Right atrium auricular region (tissue), 2 donors: ENCODE measurements around the gene KCNC4. TPM values are rescaled to one million over a fixed set of nuclear protein-coding genes. Genes with fewer than 3 reads are reported as not detected.

Experiments used
- DNase-seq: peaks from one replicate; pipeline ENCODE4 v3.0.0-alpha.2; 2019; ENCODE audit warnings: low spot score
- H3K27ac ChIP-seq, 2 donors: fragments of 200-600 bp; sonication (generic); 1 replicate in 1 of 2; 2 replicates in 1 of 2; pipeline ENCODE4 v1.5.1; 2016 to 2019
- H3K27me3 ChIP-seq, 2 donors: fragments of 200-600 bp; sonication (generic); one replicate each; pipeline versions ENCODE4 v1.5.1 to v1.6.0; 2017 to 2019
- H3K36me3 ChIP-seq: fragments of 200-600 bp; sonication (generic); one replicate; pipeline ENCODE4 v1.5.1; 2016
- H3K4me1 ChIP-seq, 2 donors: fragments of 200-600 bp; sonication (generic); one replicate each; pipeline versions ENCODE4 v1.5.1 to v1.6.0; 2017 to 2019
- H3K4me3 ChIP-seq, 2 donors: fragments of 200-600 bp; sonication (generic); 1 replicate in 1 of 2; 2 replicates in 1 of 2; pipeline ENCODE4 v1.5.1; 2017 to 2019; ENCODE audit warnings: mild to moderate bottlenecking in 1 of 2, moderate library complexity in 1 of 2
- H3K9me3 ChIP-seq, 2 donors: fragments of 200-600 bp; sonication (generic); one replicate each; pipeline ENCODE4 v1.5.1; 2019
- total RNA-seq, 2 donors: library from RNA; depleted of rRNA; stranded (reverse); fragments of >200 nt; gene quantifications; one replicate each; pipeline ENCODE4 v1.1.0, GENCODE V29; 2016
- TF ChIP-seq, protein P1 (sequence below), 2 donors: fragments of 200-600 bp; sonication (generic); IDR thresholded peaks; one replicate each; pipeline ENCODE4 v1.5.1; 2019; ENCODE audit warnings: antibody characterized with exemption in 2 of 2

KCNC4 gene
- total RNA-seq, 2 donors from 2014 or later = 4.2 to 9.1 TPM

DNA sequence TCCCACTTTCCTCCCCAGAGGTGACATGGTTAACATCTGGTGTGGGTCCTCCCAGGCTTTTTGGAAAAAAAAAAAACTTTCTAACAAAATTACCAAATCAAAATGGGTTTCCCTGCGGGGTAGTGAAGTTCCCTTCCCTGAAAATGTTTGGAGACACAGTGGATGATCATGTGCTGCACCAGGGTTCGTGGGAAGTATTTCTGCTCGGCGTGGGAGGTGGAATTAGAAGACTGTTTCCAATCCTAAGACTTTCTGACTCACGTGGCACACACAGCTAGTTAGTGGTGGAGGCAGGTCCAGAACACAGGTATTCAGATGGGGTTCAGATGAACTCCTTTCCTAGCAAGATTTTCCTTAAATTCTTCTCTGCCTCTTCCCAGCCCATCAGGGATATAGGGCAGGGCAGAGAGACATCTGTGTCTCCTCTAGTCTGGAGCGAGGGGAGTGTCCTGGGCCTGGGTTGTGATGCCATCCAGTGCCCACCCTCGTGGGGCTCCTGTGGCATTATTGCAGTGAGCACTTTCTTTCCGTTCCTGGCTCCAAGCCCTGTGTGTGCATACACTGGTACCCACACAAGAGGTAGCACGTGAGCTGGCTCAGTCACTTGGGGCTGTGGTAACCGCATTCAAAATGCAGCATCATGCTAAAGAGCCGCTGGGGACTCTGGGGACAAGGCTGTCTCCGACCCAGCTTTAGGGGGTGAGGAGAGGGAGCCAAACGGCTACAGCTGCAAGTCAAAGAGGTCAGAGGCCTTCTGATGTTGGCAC, 27.5 kb downstream of the KCNC4 start:
- no peak overlapping the region for H3K27ac ChIP-seq
- H3K9me3 ChIP-seq = peaks cover 3 to 5% of the 10 kb centered on the region in 2 donors
- peaks cover 0 to 8% of the 10 kb centered on the region in 2 donors for H3K4me1 ChIP-seq
- no peak for DNase-seq
- no peaks in the 10 kb centered on the region for H3K27me3 ChIP-seq
- no peak overlapping the region for H3K4me3 ChIP-seq
- TF ChIP-seq, protein P1, sequence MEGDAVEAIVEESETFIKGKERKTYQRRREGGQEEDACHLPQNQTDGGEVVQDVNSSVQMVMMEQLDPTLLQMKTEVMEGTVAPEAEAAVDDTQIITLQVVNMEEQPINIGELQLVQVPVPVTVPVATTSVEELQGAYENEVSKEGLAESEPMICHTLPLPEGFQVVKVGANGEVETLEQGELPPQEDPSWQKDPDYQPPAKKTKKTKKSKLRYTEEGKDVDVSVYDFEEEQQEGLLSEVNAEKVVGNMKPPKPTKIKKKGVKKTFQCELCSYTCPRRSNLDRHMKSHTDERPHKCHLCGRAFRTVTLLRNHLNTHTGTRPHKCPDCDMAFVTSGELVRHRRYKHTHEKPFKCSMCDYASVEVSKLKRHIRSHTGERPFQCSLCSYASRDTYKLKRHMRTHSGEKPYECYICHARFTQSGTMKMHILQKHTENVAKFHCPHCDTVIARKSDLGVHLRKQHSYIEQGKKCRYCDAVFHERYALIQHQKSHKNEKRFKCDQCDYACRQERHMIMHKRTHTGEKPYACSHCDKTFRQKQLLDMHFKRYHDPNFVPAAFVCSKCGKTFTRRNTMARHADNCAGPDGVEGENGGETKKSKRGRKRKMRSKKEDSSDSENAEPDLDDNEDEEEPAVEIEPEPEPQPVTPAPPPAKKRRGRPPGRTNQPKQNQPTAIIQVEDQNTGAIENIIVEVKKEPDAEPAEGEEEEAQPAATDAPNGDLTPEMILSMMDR (IDR thresholded peaks at IDR 0.05) = no peak
- H3K36me3 ChIP-seq = peaks cover 3% of the 10 kb centered on the region

DNA sequence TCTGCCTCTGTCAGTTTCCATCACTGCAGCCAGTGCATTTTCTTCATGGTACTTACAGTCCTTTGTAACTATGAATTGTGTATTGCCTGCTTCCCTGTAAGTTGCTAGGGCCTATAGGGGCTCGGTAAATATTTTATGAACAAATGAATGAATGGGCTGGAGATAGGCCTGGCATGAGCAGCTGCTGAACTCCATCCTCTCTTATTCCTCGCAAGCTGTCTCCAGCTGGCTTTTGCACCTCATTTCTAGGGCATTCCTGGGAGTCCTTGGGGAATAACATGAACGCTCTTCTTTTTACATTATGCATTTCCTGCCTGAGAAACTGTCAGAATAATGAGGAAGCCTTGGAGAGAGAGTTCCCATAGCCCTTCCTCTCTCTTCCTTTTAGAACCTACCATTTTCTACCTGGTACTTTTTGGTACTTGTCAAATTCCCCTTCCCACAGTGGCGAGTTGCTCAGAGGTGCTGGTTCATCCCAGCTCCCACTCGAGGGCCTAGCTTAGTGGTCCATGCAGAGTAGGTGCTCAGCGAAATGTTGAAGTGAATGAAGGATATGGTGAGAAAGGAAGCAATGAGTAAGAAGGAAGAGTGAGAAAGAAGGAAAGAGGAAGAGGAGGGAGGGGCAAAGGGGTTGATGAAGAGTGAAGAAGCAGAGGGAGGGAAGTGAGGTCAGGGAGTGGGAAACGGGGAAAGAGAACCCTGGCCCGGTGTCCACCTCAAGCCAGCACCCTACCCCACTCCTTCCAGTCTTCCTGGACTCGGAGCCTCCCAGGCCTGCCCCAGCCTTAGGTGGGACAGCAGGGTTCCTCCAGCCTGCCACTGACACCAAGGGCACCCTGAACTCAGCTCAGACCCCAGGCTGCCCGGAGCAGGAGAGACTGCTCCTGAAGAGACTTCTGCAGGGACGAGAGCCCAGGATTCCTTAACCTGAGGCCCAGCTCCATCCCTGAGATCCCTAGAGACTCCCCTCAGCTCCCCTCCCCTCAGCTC, 29.6 kb downstream of the KCNC4 start:
- H3K27ac ChIP-seq = no peak overlapping the region
- H3K9me3 ChIP-seq = no peaks in the 10 kb centered on the region
- no peak for DNase-seq
- H3K4me1 ChIP-seq = peaks cover 0 to 8% of the 10 kb centered on the region in 2 donors
- TF ChIP-seq, protein P1 (IDR thresholded peaks at IDR 0.05) = no peak
- no peaks in the 10 kb centered on the region for H3K36me3 ChIP-seq
- no peak overlapping the region for H3K4me3 ChIP-seq
- H3K27me3 ChIP-seq = no peaks in the 10 kb centered on the region

- H3K9me3 ChIP-seq = no peaks in the 10 kb centered on the region
- DNase-seq = no peak
- no peak overlapping the region for H3K27ac ChIP-seq
- TF ChIP-seq, protein P1 (IDR thresholded peaks at IDR 0.05) = no peak
- H3K4me1 ChIP-seq = no peaks in the 10 kb centered on the region
- no peaks in the 10 kb centered on the region for H3K36me3 ChIP-seq
- no peak overlapping the region for H3K4me3 ChIP-seq
- no peaks in the 10 kb centered on the region for H3K27me3 ChIP-seq
Observed at GRCh38 chr1:110240476-110241210, 30.5 kb downstream of the KCNC4 start.

- Histone ChIP-seq H3K36me3 (no peaks in the 10 kb centered on the region), H3K27ac (no peak overlapping the region), H3K4me3 (no peak overlapping the region), H3K27me3 (no peaks in the 10 kb centered on the region), H3K4me1 (no peaks in the 10 kb centered on the region), H3K9me3 (no peaks in the 10 kb centered on the region)
- TF ChIP-seq, protein P1 (IDR thresholded peaks at IDR 0.05) = no peak
- no peak for DNase-seq
Observed at GRCh38 chr1:110241516-110241915, 31.4 kb downstream of the KCNC4 start.

DNA sequence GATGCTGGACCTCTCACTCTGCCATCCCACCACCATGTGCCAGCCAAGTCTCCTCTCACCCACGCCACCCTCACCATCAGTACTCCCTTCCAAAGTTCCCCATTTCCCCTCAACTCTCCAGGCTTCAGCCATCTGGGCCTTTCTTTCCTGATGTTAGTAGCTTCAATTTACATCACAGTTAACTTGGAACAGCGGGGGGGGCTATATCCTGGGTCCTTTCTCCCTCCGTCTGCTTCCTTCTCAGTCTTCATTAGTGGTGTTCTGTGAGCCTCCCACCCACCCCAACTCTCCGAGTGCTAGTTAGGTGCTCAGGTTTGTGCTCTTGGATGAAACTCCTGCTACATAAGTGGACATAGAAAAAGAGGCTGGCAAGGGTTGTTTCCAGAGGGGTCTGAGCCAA, 31.9 kb downstream of the KCNC4 start:
- no peak overlapping the region for H3K4me3 ChIP-seq
- H3K4me1 ChIP-seq = no peaks in the 10 kb centered on the region
- TF ChIP-seq, protein P1 (IDR thresholded peaks at IDR 0.05) = no peak
- no peaks in the 10 kb centered on the region for H3K36me3 ChIP-seq
- no peaks in the 10 kb centered on the region for H3K9me3 ChIP-seq
- H3K27ac ChIP-seq = no peak overlapping the region
- DNase-seq = no peak
- no peaks in the 10 kb centered on the region for H3K27me3 ChIP-seq
